Measurements from ENCODE around the gene ZNF831. TPM values are rescaled to one million over a fixed set of nuclear protein-coding genes. Genes with fewer than 3 reads are reported as not detected.

Gene ZNF831
- total RNA-seq, 1 experiment from 2014 or later, result 0.15 TPM

DNA sequence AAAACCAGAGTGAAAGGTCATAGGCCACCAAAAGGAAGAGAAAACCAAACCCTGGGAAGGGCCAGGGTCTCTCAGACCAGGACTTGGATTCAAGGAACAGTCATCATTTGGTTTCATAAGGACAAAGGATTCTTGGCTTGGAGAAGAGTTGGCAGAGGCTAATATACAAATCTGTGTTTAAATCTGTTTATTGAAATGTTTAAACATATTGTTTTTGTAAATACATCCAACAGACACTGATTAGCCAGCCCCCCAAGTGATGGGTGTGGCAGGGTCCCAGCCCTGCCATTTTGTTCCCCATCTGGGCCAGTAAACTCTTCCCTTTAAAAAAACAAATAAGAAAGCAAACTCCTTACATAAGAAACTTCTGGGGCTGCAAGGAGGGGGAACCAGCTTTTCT is 6.1 kb upstream of the ZNF831 start:
- H3K4me2 ChIP-seq (ENCODE audit: low read length), result no peak overlapping the region

More for the DNA sequence above, 6.1 kb upstream of the ZNF831 start:
- intact Hi-C loops (cut with micrococcal nuclease), result no loop called here
- Histone ChIP-seq H3K27me3 (ENCODE audit: insufficient read depth, low read length) (peaks cover 56% of the 10 kb centered on the region), H3K9me3 (ENCODE audit: control insufficient read depth in 1 of 2, insufficient read depth in 1 of 2, low read depth in 1 of 2, low read length in 2 of 2) (no peaks in the 10 kb centered on the region), H3K27ac (ENCODE audit: low read depth, low read length) (no peak overlapping the region), H3K4me1 (ENCODE audit: control insufficient read depth in 1 of 2, insufficient read depth in 2 of 2, low read length in 2 of 2) (no peaks in the 10 kb centered on the region), H3K9ac (ENCODE audit: low read length) (no peak overlapping the region), H2AFZ (ENCODE audit: low read depth, low read length, poor library complexity, severe bottlenecking) (no peak overlapping the region), H3K79me2 (ENCODE audit: insufficient read depth, low read length) (no peaks in the 10 kb centered on the region), H3K4me3 (replicated peaks in 1 of 2; ENCODE audit: low read depth in 1 of 2, low read length in 2 of 2) (no peak overlapping the region), H3K36me3 (ENCODE audit: control insufficient read depth in 1 of 2, insufficient read depth in 2 of 2, low read length in 2 of 2) (no peaks in the 10 kb centered on the region), H3K9me2 (ENCODE audit: insufficient read depth) (no peaks in the 10 kb centered on the region), H4K20me1 (ENCODE audit: insufficient read depth) (no peaks in the 10 kb centered on the region)
- ChIA-PET CTCF (no interaction called here), POLR2A (no interaction called here), RAD21 (ENCODE audit: low non-redundant PET in 1 of 2, low total read pairs in 2 of 2, uncharacterized antibody in 2 of 2, unreplicated experiment in 2 of 2) (no interaction called here)
- ATAC-seq (no peak), DNase-seq (ENCODE audit: low read depth, low spot score) (no peak)
- no TSS peak for BruUV-seq (replicated peaks)
- TF ChIP-seq, protein P1, sequence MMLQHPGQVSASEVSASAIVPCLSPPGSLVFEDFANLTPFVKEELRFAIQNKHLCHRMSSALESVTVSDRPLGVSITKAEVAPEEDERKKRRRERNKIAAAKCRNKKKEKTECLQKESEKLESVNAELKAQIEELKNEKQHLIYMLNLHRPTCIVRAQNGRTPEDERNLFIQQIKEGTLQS (IDR thresholded peaks at IDR 0.05), result no peak
- no peak for TF ChIP-seq POLR2A (IDR thresholded peaks at IDR 0.05; ENCODE audit: borderline replicate concordance, extremely low read depth, insufficient read depth, insufficient read length)
- TF ChIP-seq, protein P2, sequence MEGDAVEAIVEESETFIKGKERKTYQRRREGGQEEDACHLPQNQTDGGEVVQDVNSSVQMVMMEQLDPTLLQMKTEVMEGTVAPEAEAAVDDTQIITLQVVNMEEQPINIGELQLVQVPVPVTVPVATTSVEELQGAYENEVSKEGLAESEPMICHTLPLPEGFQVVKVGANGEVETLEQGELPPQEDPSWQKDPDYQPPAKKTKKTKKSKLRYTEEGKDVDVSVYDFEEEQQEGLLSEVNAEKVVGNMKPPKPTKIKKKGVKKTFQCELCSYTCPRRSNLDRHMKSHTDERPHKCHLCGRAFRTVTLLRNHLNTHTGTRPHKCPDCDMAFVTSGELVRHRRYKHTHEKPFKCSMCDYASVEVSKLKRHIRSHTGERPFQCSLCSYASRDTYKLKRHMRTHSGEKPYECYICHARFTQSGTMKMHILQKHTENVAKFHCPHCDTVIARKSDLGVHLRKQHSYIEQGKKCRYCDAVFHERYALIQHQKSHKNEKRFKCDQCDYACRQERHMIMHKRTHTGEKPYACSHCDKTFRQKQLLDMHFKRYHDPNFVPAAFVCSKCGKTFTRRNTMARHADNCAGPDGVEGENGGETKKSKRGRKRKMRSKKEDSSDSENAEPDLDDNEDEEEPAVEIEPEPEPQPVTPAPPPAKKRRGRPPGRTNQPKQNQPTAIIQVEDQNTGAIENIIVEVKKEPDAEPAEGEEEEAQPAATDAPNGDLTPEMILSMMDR (IDR thresholded peaks at IDR 0.05 in 2 of 3, conservative IDR thresholded peaks at IDR 0.05 in 1 of 3; ENCODE audit: borderline replicate concordance in 1 of 3, insufficient read depth in 1 of 3, low read depth in 2 of 3, low read length in 2 of 3), result no peak
- TF ChIP-seq EZH2phosphoT487 (IDR thresholded peaks at IDR 0.05; ENCODE audit: borderline replicate concordance), result no peak
- no peak for TF ChIP-seq ELF1 (IDR thresholded peaks at IDR 0.05; ENCODE audit: borderline replicate concordance, low read depth)
- no peak for TF ChIP-seq EZH2 (IDR thresholded peaks at IDR 0.05)
- TF ChIP-seq, protein P3, sequence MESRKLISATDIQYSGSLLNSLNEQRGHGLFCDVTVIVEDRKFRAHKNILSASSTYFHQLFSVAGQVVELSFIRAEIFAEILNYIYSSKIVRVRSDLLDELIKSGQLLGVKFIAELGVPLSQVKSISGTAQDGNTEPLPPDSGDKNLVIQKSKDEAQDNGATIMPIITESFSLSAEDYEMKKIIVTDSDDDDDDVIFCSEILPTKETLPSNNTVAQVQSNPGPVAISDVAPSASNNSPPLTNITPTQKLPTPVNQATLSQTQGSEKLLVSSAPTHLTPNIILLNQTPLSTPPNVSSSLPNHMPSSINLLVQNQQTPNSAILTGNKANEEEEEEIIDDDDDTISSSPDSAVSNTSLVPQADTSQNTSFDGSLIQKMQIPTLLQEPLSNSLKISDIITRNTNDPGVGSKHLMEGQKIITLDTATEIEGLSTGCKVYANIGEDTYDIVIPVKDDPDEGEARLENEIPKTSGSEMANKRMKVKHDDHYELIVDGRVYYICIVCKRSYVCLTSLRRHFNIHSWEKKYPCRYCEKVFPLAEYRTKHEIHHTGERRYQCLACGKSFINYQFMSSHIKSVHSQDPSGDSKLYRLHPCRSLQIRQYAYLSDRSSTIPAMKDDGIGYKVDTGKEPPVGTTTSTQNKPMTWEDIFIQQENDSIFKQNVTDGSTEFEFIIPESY (IDR thresholded peaks at IDR 0.05; ENCODE audit: extremely low read depth, insufficient replicate concordance, low read length), result no peak
- no peak for TF ChIP-seq TCF7L2 (IDR thresholded peaks at IDR 0.05; ENCODE audit: borderline replicate concordance, extremely low read depth, insufficient read depth, insufficient read length)
- TF ChIP-seq SRF (IDR thresholded peaks at IDR 0.05; ENCODE audit: low read depth), result no peak
- TF ChIP-seq ZNF274 (IDR thresholded peaks at IDR 0.05; ENCODE audit: low read depth, low read length), result no peak
- no peak for TF ChIP-seq EGR1 (IDR thresholded peaks at IDR 0.05; ENCODE audit: low read depth)
- TF ChIP-seq SIN3A (IDR thresholded peaks at IDR 0.05; ENCODE audit: low read depth), result no peak
- TF ChIP-seq POLR2AphosphoS5 (IDR thresholded peaks at IDR 0.05; ENCODE audit: low read depth, low read length), result no peak
- TF ChIP-seq, protein P4, sequence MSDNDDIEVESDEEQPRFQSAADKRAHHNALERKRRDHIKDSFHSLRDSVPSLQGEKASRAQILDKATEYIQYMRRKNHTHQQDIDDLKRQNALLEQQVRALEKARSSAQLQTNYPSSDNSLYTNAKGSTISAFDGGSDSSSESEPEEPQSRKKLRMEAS (IDR thresholded peaks at IDR 0.05), result no peak
- no peak for TF ChIP-seq ZFX (IDR thresholded peaks at IDR 0.05)
- TF ChIP-seq FOSL1 (IDR thresholded peaks at IDR 0.05; ENCODE audit: low read depth), result no peak
- TF ChIP-seq, protein P5, sequence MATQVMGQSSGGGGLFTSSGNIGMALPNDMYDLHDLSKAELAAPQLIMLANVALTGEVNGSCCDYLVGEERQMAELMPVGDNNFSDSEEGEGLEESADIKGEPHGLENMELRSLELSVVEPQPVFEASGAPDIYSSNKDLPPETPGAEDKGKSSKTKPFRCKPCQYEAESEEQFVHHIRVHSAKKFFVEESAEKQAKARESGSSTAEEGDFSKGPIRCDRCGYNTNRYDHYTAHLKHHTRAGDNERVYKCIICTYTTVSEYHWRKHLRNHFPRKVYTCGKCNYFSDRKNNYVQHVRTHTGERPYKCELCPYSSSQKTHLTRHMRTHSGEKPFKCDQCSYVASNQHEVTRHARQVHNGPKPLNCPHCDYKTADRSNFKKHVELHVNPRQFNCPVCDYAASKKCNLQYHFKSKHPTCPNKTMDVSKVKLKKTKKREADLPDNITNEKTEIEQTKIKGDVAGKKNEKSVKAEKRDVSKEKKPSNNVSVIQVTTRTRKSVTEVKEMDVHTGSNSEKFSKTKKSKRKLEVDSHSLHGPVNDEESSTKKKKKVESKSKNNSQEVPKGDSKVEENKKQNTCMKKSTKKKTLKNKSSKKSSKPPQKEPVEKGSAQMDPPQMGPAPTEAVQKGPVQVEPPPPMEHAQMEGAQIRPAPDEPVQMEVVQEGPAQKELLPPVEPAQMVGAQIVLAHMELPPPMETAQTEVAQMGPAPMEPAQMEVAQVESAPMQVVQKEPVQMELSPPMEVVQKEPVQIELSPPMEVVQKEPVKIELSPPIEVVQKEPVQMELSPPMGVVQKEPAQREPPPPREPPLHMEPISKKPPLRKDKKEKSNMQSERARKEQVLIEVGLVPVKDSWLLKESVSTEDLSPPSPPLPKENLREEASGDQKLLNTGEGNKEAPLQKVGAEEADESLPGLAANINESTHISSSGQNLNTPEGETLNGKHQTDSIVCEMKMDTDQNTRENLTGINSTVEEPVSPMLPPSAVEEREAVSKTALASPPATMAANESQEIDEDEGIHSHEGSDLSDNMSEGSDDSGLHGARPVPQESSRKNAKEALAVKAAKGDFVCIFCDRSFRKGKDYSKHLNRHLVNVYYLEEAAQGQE (IDR thresholded peaks at IDR 0.05; ENCODE audit: low read depth), result no peak
- TF ChIP-seq CBX3 (IDR thresholded peaks at IDR 0.05; ENCODE audit: low read depth), result no peak
